CD8-positive, alpha-beta memory T cell (primary cell): ENCODE measurements around the gene ANKHD1. TPM values are rescaled to one million over a fixed set of nuclear protein-coding genes. Genes with fewer than 3 reads are reported as not detected.
A peak's percentile ranks its signal among the peaks of the same experiment; 100 is the strongest.

ENCODE experiments used
- CTCF ChIA-PET: fragments of 350-600 bp; sonication (Branson Sonifier 250); formaldehyde crosslinking; loops from one replicate; lab custom pipeline; 2021; ENCODE audit warnings: antibody characterized with exemption; lab: Charles Lee
- POLR2A ChIA-PET: fragments of 350-600 bp; sonication (Branson Sonifier 250); formaldehyde crosslinking; loops from one replicate; lab custom pipeline; 2021; ENCODE audit warnings: antibody characterized with exemption; lab: Charles Lee
- DNase-seq, 5 donors: peaks; one replicate each; pipeline versions ENCODE4 v3.0.0 to v3.0.0-alpha.2; 2020 to 2022; ENCODE audit warnings: mixed read lengths in 1 of 5
- H3K27ac ChIP-seq: one replicate; pipeline ENCODE4 v1.7.0; 2013; ENCODE audit warnings: low read depth, mild to moderate bottlenecking, low read length, moderate library complexity
- H3K27me3 ChIP-seq: 2 replicates; pipeline ENCODE4 v1.7.0; 2013; ENCODE audit warnings: low read length, mild to moderate bottlenecking; ENCODE audit not compliant: insufficient read depth, poor library complexity, severe bottlenecking
- H3K36me3 ChIP-seq: 2 replicates; pipeline ENCODE4 v1.7.0; 2013; ENCODE audit warnings: mild to moderate bottlenecking, low read length, moderate library complexity; ENCODE audit not compliant: insufficient read depth
- H3K4me1 ChIP-seq: 2 replicates; pipeline ENCODE4 v1.7.0; 2013; ENCODE audit warnings: mild to moderate bottlenecking, low read length, moderate library complexity; ENCODE audit not compliant: insufficient read depth
- H3K4me3 ChIP-seq: 2 replicates; pipeline ENCODE4 v1.7.0; 2013; ENCODE audit warnings: mild to moderate bottlenecking, low read length
- H3K9me3 ChIP-seq: 2 replicates; pipeline ENCODE4 v1.7.0; 2013; ENCODE audit warnings: mild to moderate bottlenecking, low read length
- H3K27ac Mint-ChIP-seq, 8 donors: one replicate each; pipeline ENCODE4 v1.8.0; 2020 to 2021; ENCODE audit warnings: mixed read lengths in 8 of 8, mild to moderate bottlenecking in 6 of 8, inconsistent platforms in 3 of 8, moderate library complexity in 3 of 8
- H3K27me3 Mint-ChIP-seq, 2 donors: one replicate each; pipeline ENCODE4 v1.8.0; 2020 to 2021; ENCODE audit warnings: mixed read lengths in 2 of 2, mild to moderate bottlenecking in 1 of 2, moderate library complexity in 1 of 2
- H3K36me3 Mint-ChIP-seq, 3 donors: one replicate each; pipeline ENCODE4 v1.8.0; 2020 to 2021; ENCODE audit warnings: mixed read lengths in 3 of 3, inconsistent platforms in 1 of 3, mild to moderate bottlenecking in 1 of 3
- H3K4me1 Mint-ChIP-seq, 3 donors: one replicate each; pipeline ENCODE4 v1.8.0; 2020 to 2021; ENCODE audit warnings: mixed read lengths in 3 of 3, inconsistent platforms in 1 of 3, mild to moderate bottlenecking in 1 of 3
- H3K4me3 Mint-ChIP-seq, 7 donors: one replicate each; pipeline ENCODE4 v1.8.0; 2020 to 2021; ENCODE audit warnings: mixed read lengths in 7 of 7, mild to moderate bottlenecking in 6 of 7, moderate library complexity in 4 of 7, inconsistent platforms in 2 of 7
- H3K9me3 Mint-ChIP-seq, 5 donors: one replicate each; pipeline ENCODE4 v1.8.0; 2020 to 2022; ENCODE audit warnings: mixed read lengths in 5 of 5, mild to moderate bottlenecking in 3 of 5, moderate library complexity in 2 of 5, inconsistent platforms in 1 of 5
- polyA plus RNA-seq: library from polyadenylated mRNA; unstranded; fragments of 300-500 nt; fragmentation: Illumina TruSeq; gene quantifications from one replicate; pipeline ENCODE4 v1.2.3, GENCODE V29; 2021
- total RNA-seq, 2 experiments: library from RNA; stranded (reverse); gene quantifications; one replicate each; pipeline ENCODE4 v1.2.3, GENCODE V29; 2021

ANKHD1 gene
- total and polyA plus RNA-seq, 3 experiments from 2014 or later, result 88.6 to 107 (median 100) TPM

DNA sequence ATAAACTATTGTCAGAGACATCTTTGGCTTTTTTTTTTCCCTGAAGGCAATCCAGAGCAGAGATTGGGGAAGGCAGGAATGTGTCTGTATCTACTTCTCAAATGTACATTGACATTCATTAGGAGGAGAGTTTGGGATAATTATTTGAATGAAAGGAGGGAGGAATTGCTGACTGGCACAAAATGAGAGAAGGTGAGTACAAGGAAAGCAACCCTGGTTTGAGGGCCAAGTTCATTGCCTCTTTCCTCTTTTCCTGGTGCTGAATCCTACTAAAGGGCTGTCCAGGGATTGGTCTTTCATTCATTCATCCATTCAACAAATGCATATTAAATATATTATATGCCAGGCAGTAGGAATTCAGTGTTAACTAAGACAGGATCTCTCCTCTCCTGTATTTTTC lies 18.8 kb upstream of the ANKHD1 start:
- Histone ChIP-seq H3K27me3 (no peaks in the 10 kb centered on the region), H3K9me3 (no peaks in the 10 kb centered on the region), H3K36me3 (no peaks in the 10 kb centered on the region), H3K4me3 (no peak overlapping the region), H3K27ac (no peak overlapping the region), H3K4me1 (no peaks in the 10 kb centered on the region)
- CTCF ChIA-PET, result interaction anchor here (1.5 kb wide), 1 partner anchor 20 kb away, joined by 3 read pairs; no protein-coding TSS in a partner anchor
- DNase-seq, result no peak
- POLR2A ChIA-PET, result no interaction called here
- H3K9me3 Mint-ChIP-seq, result no peaks in the 10 kb centered on the region
- H3K36me3 Mint-ChIP-seq, result no peaks in the 10 kb centered on the region
- peaks cover 0 to 5% of the 10 kb centered on the region in 2 donors for H3K27me3 Mint-ChIP-seq
- H3K4me1 Mint-ChIP-seq, result peaks cover 0 to 2% (median 0%) of the 10 kb centered on the region in 3 donors
- H3K4me3 Mint-ChIP-seq, result no peak overlapping the region
- no peak overlapping the region for H3K27ac Mint-ChIP-seq

DNA sequence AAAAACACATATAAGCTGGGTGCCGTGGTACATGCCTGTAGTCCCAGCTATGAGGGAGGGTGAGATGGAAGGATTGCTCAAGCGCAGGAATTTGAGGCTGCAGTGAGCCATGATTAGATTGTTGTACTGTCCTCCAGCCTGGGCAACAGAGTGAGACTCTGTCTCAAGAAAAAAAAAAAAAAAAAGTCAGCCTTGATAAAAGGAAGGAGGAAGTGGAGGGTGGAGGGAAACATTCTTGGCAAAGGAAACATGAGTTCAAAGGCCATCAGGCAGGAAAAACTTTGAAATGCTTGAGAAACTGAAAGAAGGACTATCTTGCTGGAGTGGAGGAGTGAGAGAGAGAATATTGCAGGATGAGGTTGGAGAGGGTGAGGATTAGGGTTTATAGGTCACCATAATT lies 18.3 kb upstream of the ANKHD1 start:
- Histone ChIP-seq H3K27me3 (no peaks in the 10 kb centered on the region), H3K9me3 (no peaks in the 10 kb centered on the region), H3K27ac (no peak overlapping the region), H3K4me3 (no peak overlapping the region), H3K36me3 (no peaks in the 10 kb centered on the region), H3K4me1 (no peaks in the 10 kb centered on the region)
- Mint-ChIP-seq H3K27me3 (peaks cover 0 to 5% of the 10 kb centered on the region in 2 donors), H3K4me3 (no peak overlapping the region), H3K27ac (no peak overlapping the region), H3K9me3 (no peaks in the 10 kb centered on the region), H3K4me1 (peaks cover 0 to 2% (median 0%) of the 10 kb centered on the region in 3 donors), H3K36me3 (no peaks in the 10 kb centered on the region)
- DNase-seq, result no peak
- POLR2A ChIA-PET, result no interaction called here
- CTCF ChIA-PET, result no interaction called here

DNA sequence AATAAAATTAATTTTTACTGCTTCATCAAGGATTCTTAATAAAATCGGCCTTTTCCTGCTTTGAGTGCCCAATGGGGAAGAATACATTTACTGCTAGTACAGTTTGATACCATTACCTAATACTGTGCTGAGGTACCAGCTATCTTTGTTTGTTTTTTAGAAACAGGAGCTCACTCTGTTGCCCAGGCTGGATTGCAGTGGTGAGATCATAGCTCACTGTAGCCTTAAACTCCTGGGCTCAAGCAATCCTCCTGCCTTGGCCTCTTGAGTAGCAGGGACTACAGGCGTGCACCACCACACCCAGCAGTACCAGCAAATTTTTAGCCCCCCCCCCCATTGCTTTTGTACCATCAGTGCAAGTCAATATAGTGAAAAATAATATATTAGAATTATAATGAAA lies 13.6 kb upstream of the ANKHD1 start:
- Mint-ChIP-seq H3K36me3 (peaks cover 0 to 3% (median 0%) of the 10 kb centered on the region in 3 donors), H3K9me3 (no peaks in the 10 kb centered on the region), H3K27ac (no peak overlapping the region), H3K4me3 (no peak overlapping the region), H3K27me3 (peaks cover 0 to 2% of the 10 kb centered on the region in 2 donors), H3K4me1 (peaks cover 0 to 2% (median 0%) of the 10 kb centered on the region in 3 donors)
- DNase-seq, result no peak
- Histone ChIP-seq H3K4me3 (no peak overlapping the region), H3K27ac (no peak overlapping the region), H3K4me1 (no peaks in the 10 kb centered on the region), H3K27me3 (no peaks in the 10 kb centered on the region), H3K36me3 (no peaks in the 10 kb centered on the region), H3K9me3 (no peaks in the 10 kb centered on the region)
- ChIA-PET POLR2A (no interaction called here), CTCF (interaction anchor here (3.3 kb wide), 1 partner anchor 15 kb away, joined by 11 read pairs; no protein-coding TSS in a partner anchor)

DNA sequence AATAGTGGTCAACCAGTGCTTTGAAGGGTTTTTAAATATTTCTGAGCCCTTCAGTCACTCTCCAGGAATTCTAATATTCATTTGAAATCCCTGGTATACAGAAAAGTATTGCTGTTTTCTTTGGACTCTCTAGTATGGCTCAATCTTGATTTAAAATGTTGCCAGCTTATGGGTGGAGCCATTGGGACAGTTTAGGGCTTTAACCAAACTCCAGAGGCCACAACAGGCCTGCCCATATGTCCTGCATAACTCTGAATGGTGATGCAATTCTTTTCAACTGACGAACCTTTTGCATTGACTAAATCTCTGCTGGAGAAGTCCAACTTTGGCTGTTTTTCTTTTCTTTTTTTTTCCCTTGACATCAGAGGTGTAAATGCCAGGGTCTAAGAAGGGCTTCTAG lies 10.3 kb upstream of the ANKHD1 start:
- H3K27ac Mint-ChIP-seq, result no peak overlapping the region
- Histone ChIP-seq H3K4me3 (no peak overlapping the region), H3K27ac (no peak overlapping the region), H3K9me3 (no peaks in the 10 kb centered on the region), H3K4me1 (no peaks in the 10 kb centered on the region), H3K36me3 (no peaks in the 10 kb centered on the region), H3K27me3 (no peaks in the 10 kb centered on the region)
- CTCF ChIA-PET, result interaction anchor here (0.9 kb wide), 1 partner anchor 27 kb away, joined by 3 read pairs; no protein-coding TSS in a partner anchor
- peaks cover 0 to 5% (median 0%) of the 10 kb centered on the region in 3 donors for H3K36me3 Mint-ChIP-seq
- no peaks in the 10 kb centered on the region for H3K4me1 Mint-ChIP-seq
- H3K9me3 Mint-ChIP-seq, result no peaks in the 10 kb centered on the region
- no peak for DNase-seq
- no peaks in the 10 kb centered on the region for H3K27me3 Mint-ChIP-seq
- no peak overlapping the region for H3K4me3 Mint-ChIP-seq
- POLR2A ChIA-PET, result no interaction called here

DNA sequence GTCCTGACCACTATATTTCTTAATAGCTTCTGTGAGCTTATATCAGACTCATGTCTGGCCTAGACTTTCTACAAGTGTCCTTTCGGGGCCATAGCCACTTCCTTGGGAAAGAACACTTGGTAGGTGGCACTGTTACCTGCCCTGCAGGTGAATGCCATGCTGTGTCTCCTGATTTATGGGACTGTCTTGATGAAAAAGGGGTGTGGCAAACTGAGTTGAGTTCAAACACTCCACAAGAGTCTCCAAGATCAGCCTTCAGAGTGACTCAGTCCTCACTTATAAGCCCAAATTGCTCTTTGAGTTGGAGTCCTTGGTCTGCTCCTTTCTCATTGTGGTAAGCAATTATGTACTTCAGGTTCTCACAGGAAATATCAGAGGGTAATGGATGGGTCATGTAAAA lies 9.9 kb upstream of the ANKHD1 start:
- Histone ChIP-seq H3K36me3 (no peaks in the 10 kb centered on the region), H3K4me1 (no peaks in the 10 kb centered on the region), H3K9me3 (no peaks in the 10 kb centered on the region), H3K27ac (no peak overlapping the region), H3K27me3 (no peaks in the 10 kb centered on the region), H3K4me3 (no peak overlapping the region)
- no peak overlapping the region for H3K4me3 Mint-ChIP-seq
- H3K27me3 Mint-ChIP-seq, result no peaks in the 10 kb centered on the region
- no peak overlapping the region for H3K27ac Mint-ChIP-seq
- H3K36me3 Mint-ChIP-seq, result peaks cover 0 to 5% (median 0%) of the 10 kb centered on the region in 3 donors
- DNase-seq, result no peak
- ChIA-PET CTCF (interaction anchor here (0.9 kb wide), 1 partner anchor 27 kb away, joined by 3 read pairs; no protein-coding TSS in a partner anchor), POLR2A (no interaction called here)
- H3K9me3 Mint-ChIP-seq, result no peaks in the 10 kb centered on the region
- no peaks in the 10 kb centered on the region for H3K4me1 Mint-ChIP-seq

DNA sequence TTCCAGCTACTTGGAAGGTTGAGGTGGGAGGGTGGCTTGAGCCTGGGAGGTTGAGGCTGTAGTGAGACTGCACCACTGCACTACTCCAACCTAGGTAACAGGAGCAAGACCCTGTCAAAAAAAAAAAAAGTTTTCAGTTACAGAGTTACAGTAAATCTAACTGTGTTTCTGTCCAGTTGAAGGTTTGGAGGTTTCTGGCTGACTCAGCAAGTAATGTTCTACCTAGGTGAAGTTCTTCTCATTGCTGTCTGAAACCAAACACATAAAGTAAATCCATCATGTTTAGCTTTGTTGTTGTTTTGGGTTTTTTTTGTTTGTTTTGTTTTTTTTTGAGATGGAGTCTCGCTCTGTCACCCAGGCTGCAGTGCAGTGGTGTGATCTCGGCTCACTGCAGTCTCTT lies 7.9 kb upstream of the ANKHD1 start:
- H3K36me3 ChIP-seq, result no peaks in the 10 kb centered on the region
- no peak for DNase-seq
- Mint-ChIP-seq H3K36me3 (peaks cover 0 to 5% (median 0%) of the 10 kb centered on the region in 3 donors), H3K4me3 (no peak overlapping the region), H3K9me3 (no peaks in the 10 kb centered on the region), H3K4me1 (no peaks in the 10 kb centered on the region), H3K27me3 (no peaks in the 10 kb centered on the region), H3K27ac (no peak overlapping the region)
- ChIA-PET CTCF (interaction anchor here (1.9 kb wide), 1 partner anchor 21 kb away, joined by 6 read pairs; no protein-coding TSS in a partner anchor), POLR2A (no interaction called here)
- no peak overlapping the region for H3K4me3 ChIP-seq
- no peaks in the 10 kb centered on the region for H3K4me1 ChIP-seq
- H3K27ac ChIP-seq, result no peak overlapping the region
- no peaks in the 10 kb centered on the region for H3K9me3 ChIP-seq
- H3K27me3 ChIP-seq, result no peaks in the 10 kb centered on the region

DNA sequence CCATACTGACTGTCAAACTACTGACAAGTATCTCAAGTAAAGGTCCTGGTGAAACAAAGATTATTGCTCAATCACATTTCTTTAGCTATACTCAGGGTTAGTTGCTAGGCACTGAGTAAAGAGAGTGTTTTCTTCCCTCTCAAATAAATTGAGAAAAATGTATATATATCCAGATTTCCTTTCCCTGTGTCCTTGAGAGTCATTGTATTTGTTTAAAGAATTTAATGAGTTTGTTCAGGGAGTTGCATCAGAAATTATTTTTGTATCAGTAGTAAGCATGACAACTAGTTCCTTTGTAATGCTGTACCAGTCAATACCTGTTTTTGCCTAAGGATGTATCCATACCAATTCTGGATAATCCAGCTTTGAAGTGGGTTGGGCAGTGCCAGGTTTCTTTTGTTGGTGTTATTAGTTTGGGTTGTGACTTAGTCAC lies 3.2 kb upstream of the ANKHD1 start:
- Mint-ChIP-seq H3K27me3 (no peaks in the 10 kb centered on the region), H3K9me3 (no peaks in the 10 kb centered on the region), H3K4me1 (peaks cover 15 to 17% (median 16%) of the 10 kb centered on the region in 3 donors), H3K27ac (no peak overlapping the region), H3K36me3 (peaks cover 0 to 4% (median 0%) of the 10 kb centered on the region in 3 donors), H3K4me3 (no peak overlapping the region)
- ChIA-PET POLR2A (no interaction called here), CTCF (no interaction called here)
- Histone ChIP-seq H3K4me3 (no peak overlapping the region), H3K36me3 (no peaks in the 10 kb centered on the region), H3K27ac (no peak overlapping the region), H3K27me3 (no peaks in the 10 kb centered on the region), H3K9me3 (no peaks in the 10 kb centered on the region), H3K4me1 (peaks cover 16% of the 10 kb centered on the region)
- DNase-seq, result no peak

DNA sequence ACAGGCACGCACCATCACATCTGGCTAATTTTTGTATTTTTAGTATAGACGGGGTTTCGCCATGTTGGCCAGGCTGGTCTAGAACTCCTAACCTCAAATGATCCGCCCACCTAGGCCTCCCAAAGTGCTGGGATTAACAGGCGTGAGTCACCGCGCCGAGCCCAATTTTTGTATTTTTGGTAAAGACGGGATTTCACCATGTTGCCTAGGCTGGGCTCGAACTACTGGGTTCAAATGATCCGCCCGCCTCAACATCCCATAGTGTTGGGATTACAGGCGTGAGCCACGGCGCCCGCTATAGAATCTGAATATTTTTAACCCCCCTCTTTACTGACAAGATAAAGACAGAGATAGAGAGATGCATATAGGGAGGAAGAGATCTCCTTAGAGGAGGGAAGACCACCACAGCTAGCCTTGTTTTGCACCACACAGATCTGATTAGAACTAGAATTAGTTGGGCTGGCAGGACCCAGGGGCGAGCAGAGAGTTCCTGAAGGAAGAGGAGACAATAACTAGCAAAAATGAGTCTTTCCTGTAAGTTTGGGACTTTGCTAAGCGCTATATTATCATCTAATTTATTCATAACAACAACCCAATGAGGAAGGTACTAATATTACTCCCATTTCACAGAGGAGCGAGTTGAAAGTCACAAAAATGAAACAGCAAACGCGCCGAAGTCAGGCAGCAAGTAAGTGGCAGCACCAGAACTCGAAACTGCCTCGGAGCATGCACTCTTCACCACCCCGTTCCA lies 1.5 kb upstream of the ANKHD1 start:
- peak overlapping the region; percentile 75 for H3K4me3 ChIP-seq
- Mint-ChIP-seq H3K9me3 (no peaks in the 10 kb centered on the region), H3K27me3 (peaks cover 0 to 2% of the 10 kb centered on the region in 2 donors), H3K27ac (peak overlapping the region in 3 of 8 donors; percentile 78 to 94 (median 90)), H3K4me1 (peaks cover 29 to 33% (median 31%) of the 10 kb centered on the region in 3 donors), H3K4me3 (no peak overlapping the region), H3K36me3 (peaks cover 0 to 13% (median 1%) of the 10 kb centered on the region in 3 donors)
- no peak for DNase-seq
- ChIA-PET POLR2A (interaction anchor here (1.1 to 2.7 kb wide), 7 partner anchors 29 to 921 kb away, joined by 3 to 20 read pairs (median 9); partner anchors contain the start of genes APBB3, EIF4EBP3, HARS1 and HARS2), CTCF (interaction anchor here (1.0 to 2.9 kb wide), 3 partner anchors 16 to 27 kb away, joined by 3 to 16 read pairs (median 3); no protein-coding TSS in a partner anchor)
- H3K36me3 ChIP-seq, result no peaks in the 10 kb centered on the region
- H3K4me1 ChIP-seq, result peaks cover 33% of the 10 kb centered on the region
- H3K9me3 ChIP-seq, result no peaks in the 10 kb centered on the region
- H3K27me3 ChIP-seq, result no peaks in the 10 kb centered on the region
- H3K27ac ChIP-seq, result peak overlapping the region; percentile 84
